H1 (cell line): Measurements from ENCODE around the gene UBXN11. TPM values are rescaled to one million over a fixed set of nuclear protein-coding genes. Genes with fewer than 3 reads are reported as not detected.

Source experiments
- CEBPB ChIP-seq: IDR thresholded peaks from 2 replicates; pipeline ENCODE4 v1.6.1; 2012; ENCODE audit warnings: low read depth, low read length
- EGR1 ChIP-seq: IDR thresholded peaks from 2 replicates; pipeline ENCODE4 v1.6.1; 2011; ENCODE audit warnings: low read depth, low read length, borderline replicate concordance
- NRF1 ChIP-seq: IDR thresholded peaks from 2 replicates; pipeline ENCODE4 v1.6.1; 2011; ENCODE audit warnings: mild to moderate bottlenecking, low read depth, low read length, improper control_type of control experiment
- POLR2AphosphoS5 ChIP-seq: IDR thresholded peaks from 2 replicates; pipeline ENCODE4 v1.6.1; 2011; ENCODE audit warnings: low read depth, low read length
- TBP ChIP-seq: IDR thresholded peaks from 2 replicates; pipeline ENCODE4 v1.6.1; 2011; ENCODE audit warnings: low read depth, low read length, improper control_type of control experiment
- polyA plus RNA-seq, 7 experiments: library from polyadenylated mRNA; depleted of rRNA in 3 of 7; stranded (reverse) in 5 of 7; unstranded in 2 of 7; fragments of >200 nt in 5 of 7; fragments of 200-250 nt in 2 of 7; gene quantifications; 1 replicate in 5 of 7; 2 replicates in 1 of 7; 4 replicates in 1 of 7; pipeline versions ENCODE4 v1.2.1 to v1.2.3, GENCODE V29; 2011 to 2013; ENCODE audit warnings: missing spikeins in 2 of 7, mixed read lengths in 2 of 7
- total RNA-seq: library from RNA; stranded (reverse); fragmentation: NEBNext Ultra II Directional; extraction: Animal tissue kit (Norgen Biotek cat#: 25700); gene quantifications from 2 replicates; pipeline ENCODE4 v1.2.1, GENCODE V29; 2021

The UBXN11 gene
- total and polyA plus RNA-seq, 2 of the 8 experiments (the other 6 are each of a cell fraction or from before 2014, with no cell fraction given): 6.3 to 10.4 TPM

DNA sequence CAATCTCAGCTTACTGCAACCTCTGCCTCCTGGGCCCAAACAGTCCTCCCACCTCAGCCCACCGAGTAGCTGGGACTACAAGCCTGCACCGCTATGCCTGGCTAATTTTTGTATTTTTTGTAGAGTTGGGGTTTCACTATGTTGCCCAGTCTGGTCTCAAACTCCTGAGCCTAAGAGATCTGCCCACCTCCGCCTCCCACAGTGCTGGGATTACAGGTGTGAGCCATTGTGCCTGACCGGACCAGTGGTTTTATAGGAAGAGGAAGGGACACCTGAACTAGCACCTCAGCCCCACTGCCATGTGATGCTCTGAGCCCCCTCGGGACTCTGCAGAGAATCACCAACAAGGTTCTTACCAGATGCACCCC is 43.4 kb upstream of the UBXN11 start (continued):
- no peak for TF ChIP-seq TBP
- TF ChIP-seq CEBPB: no peak
- TF ChIP-seq EGR1: no peak
- TF ChIP-seq NRF1: no peak
- TF ChIP-seq POLR2AphosphoS5: no peak
